SK-N-SH (cell line): ENCODE results near the gene KRT36. TPM values are rescaled to one million over a fixed set of nuclear protein-coding genes. Genes with fewer than 3 reads are reported as not detected.

Source experiments
- CTCF ChIA-PET: fragments of 300-600, 350-600 bp; formaldehyde crosslinking; extraction: SDS; loops from one replicate; lab custom pipeline; 2021; lab: Yijun Ruan, JAX
- POLR2A ChIA-PET: fragments of 350-600 bp; sonication (Branson Sonifier 250); formaldehyde crosslinking; extraction: SDS; loops from one replicate; lab custom pipeline; 2020; ENCODE audit warnings: antibody characterized with exemption, inconsistent platforms; lab: Yijun Ruan, JAX
- DNase-seq: peaks from one replicate; pipeline ENCODE4 v3.0.0; 2012
- H2AFZ ChIP-seq: fragments of 200-600 bp; sonication (generic); 2 replicates; pipeline ENCODE4 v1.8.1; 2016; ENCODE audit warnings: antibody characterized with exemption, mild to moderate bottlenecking, low read depth
- H3F3A ChIP-seq: fragments of 200-600 bp; sonication (generic); replicated peaks from 2 replicates; pipeline ENCODE3; 2016; ENCODE audit warnings: antibody characterized with exemption, mild to moderate bottlenecking; ENCODE audit not compliant: insufficient read depth
- H3K27ac ChIP-seq, 2 experiments: fragments of 200-500 bp in 1 of 2; fragments of 200-600 bp in 1 of 2; sonication (Bioruptor generic) in 1 of 2; sonication (generic), shearing (Covaris generic) in 1 of 2; 2 replicates each; pipeline versions ENCODE4 v1.5.1 to v1.6.1; 2014 to 2016; ENCODE audit warnings: low read depth in 2 of 2, inconsistent platforms in 1 of 2, low read length in 1 of 2, mild to moderate bottlenecking in 1 of 2, mixed read lengths in 1 of 2
- H3K27me3 ChIP-seq: fragments of 200-600 bp; sonication (generic), shearing (Covaris generic); 2 replicates; pipeline ENCODE4 v1.6.1; 2016; ENCODE audit warnings: mixed run types; ENCODE audit not compliant: insufficient read depth
- H3K36me3 ChIP-seq, 2 experiments: fragments of 200-500 bp in 1 of 2; fragments of 200-600 bp in 1 of 2; sonication (Bioruptor generic) in 1 of 2; sonication (generic) in 1 of 2; replicated peaks in 1 of 2; 2 replicates each; pipeline versions ENCODE3 to v1.5.1; 2014 to 2016; ENCODE audit warnings: low read length in 1 of 2, mild to moderate bottlenecking in 1 of 2; ENCODE audit not compliant: insufficient read depth in 2 of 2, control insufficient read depth in 1 of 2
- H3K4me1 ChIP-seq, 2 experiments: fragments of 200-500 bp in 1 of 2; fragments of 200-600 bp in 1 of 2; sonication (Bioruptor generic) in 1 of 2; sonication (generic), shearing (Covaris generic) in 1 of 2; 2 replicates each; pipeline versions ENCODE4 v1.5.1 to v1.6.1; 2014 to 2016; ENCODE audit warnings: low read depth in 1 of 2, low read length in 1 of 2, mixed run types in 1 of 2; ENCODE audit not compliant: insufficient read depth in 2 of 2, control insufficient read depth in 1 of 2
- H3K4me2 ChIP-seq: fragments of 200-600 bp; sonication (generic), shearing (Covaris generic); 2 replicates; pipeline ENCODE4 v1.6.1; 2017; ENCODE audit warnings: mixed run types
- H3K4me3 ChIP-seq, 2 experiments: fragments of 200-500 bp in 1 of 2; fragments of 200-600 bp in 1 of 2; sonication (Bioruptor generic) in 1 of 2; sonication (generic), shearing (Covaris generic) in 1 of 2; 2 replicates each; pipeline versions ENCODE4 v1.5.1 to v1.8.1; 2014 to 2016; ENCODE audit warnings: low read depth in 2 of 2, inconsistent platforms in 1 of 2, low read length in 1 of 2, mild to moderate bottlenecking in 1 of 2, mixed read lengths in 1 of 2, moderate library complexity in 1 of 2
- H3K79me2 ChIP-seq: fragments of 200-600 bp; sonication (generic); 2 replicates; pipeline ENCODE4 v1.8.1; 2017; ENCODE audit warnings: mild to moderate bottlenecking; ENCODE audit not compliant: insufficient read depth
- H3K9ac ChIP-seq: fragments of 200-600 bp; sonication (generic); 2 replicates; pipeline ENCODE4 v1.6.1; 2017; ENCODE audit warnings: mixed run types
- H3K9me2 ChIP-seq: fragments of 200-600 bp; sonication (generic); 2 replicates; pipeline ENCODE4 v1.6.1; 2017; ENCODE audit warnings: mixed run types
- H3K9me3 ChIP-seq: fragments of 200-600 bp; sonication (generic); 2 replicates; pipeline ENCODE4 v1.6.1; 2017; ENCODE audit warnings: mixed run types, mild to moderate bottlenecking, moderate library complexity
- H4K20me1 ChIP-seq: fragments of 200-600 bp; sonication (generic); 2 replicates; pipeline ENCODE4 v1.6.1; 2017; ENCODE audit warnings: mild to moderate bottlenecking, mixed run types; ENCODE audit not compliant: insufficient read depth
- ELF1 ChIP-seq: IDR thresholded peaks from 2 replicates; pipeline ENCODE4 v1.4.0; 2012
- FOSL2 ChIP-seq: IDR thresholded peaks from 2 replicates; pipeline ENCODE4 v1.4.0; 2012; ENCODE audit warnings: low read depth, mild to moderate bottlenecking, moderate library complexity, borderline replicate concordance
- FOXJ3 ChIP-seq: sonication (generic); formaldehyde crosslinking; IDR thresholded peaks from 2 replicates; pipeline ENCODE4 v1.5.1; 2020; ENCODE audit warnings: mild to moderate bottlenecking, missing genetic modification reagents
- MAX ChIP-seq: IDR thresholded peaks from 2 replicates; pipeline ENCODE4 v1.4.0; 2012; ENCODE audit warnings: low read depth
- MXI1 ChIP-seq: IDR thresholded peaks from 2 replicates; pipeline ENCODE4 v1.6.1; 2012; ENCODE audit warnings: mild to moderate bottlenecking, low read depth, low read length, improper control_type of control experiment
- RCOR1 ChIP-seq: fragments of 150-350 bp; IDR thresholded peaks from 2 replicates; pipeline ENCODE4 v1.6.1; 2017; ENCODE audit warnings: antibody characterized with exemption, low read length
- REST ChIP-seq: IDR thresholded peaks from 2 replicates; pipeline ENCODE4 v1.6.1; 2012; ENCODE audit warnings: mild to moderate bottlenecking, low read depth, low read length, moderate library complexity
- RFX5 ChIP-seq: IDR thresholded peaks from 2 replicates; pipeline ENCODE4 v1.6.1; 2012; ENCODE audit warnings: mild to moderate bottlenecking, improper control_type of control experiment, low read length
- RXRA ChIP-seq: IDR thresholded peaks from 2 replicates; pipeline ENCODE4 v1.4.0; 2012; ENCODE audit warnings: low read depth, mild to moderate bottlenecking, borderline replicate concordance
- TEAD4 ChIP-seq: IDR thresholded peaks from 2 replicates; pipeline ENCODE4 v1.4.0; 2012; ENCODE audit warnings: mild to moderate bottlenecking, borderline replicate concordance; ENCODE audit not compliant: insufficient read depth
- YY1 ChIP-seq: IDR thresholded peaks from 2 replicates; pipeline ENCODE4 v1.4.0; 2012; ENCODE audit warnings: low read depth, mild to moderate bottlenecking
- WGBS: methylation state at CpG from one replicate; pipeline ENCODE4 v1.1.6; 2017; ENCODE audit warnings: low lambda C conversion rate; 5-methylcytosine and 5-hydroxymethylcytosine counted together
- polyA plus RNA-seq, 3 experiments: library from polyadenylated mRNA; depleted of rRNA; stranded (reverse); fragments of >200 nt; gene quantifications; 2 replicates each; pipeline ENCODE4 v1.2.3, GENCODE V29; 2012
- TF ChIP-seq, protein P1 (sequence below): IDR thresholded peaks from 2 replicates; pipeline ENCODE4 v1.4.0; 2012; ENCODE audit warnings: low read depth, borderline replicate concordance
- TF ChIP-seq, protein P2 (sequence below): IDR thresholded peaks from 2 replicates; pipeline ENCODE4; 2012
- TF ChIP-seq, protein P3 (sequence below): fragments of 200-600 bp; sonication (generic); IDR thresholded peaks from 2 replicates; pipeline ENCODE4 v1.6.1; 2017; ENCODE audit warnings: antibody characterized with exemption, mild to moderate bottlenecking, moderate library complexity

Gene KRT36
- polyA plus RNA-seq, 1 of the 3 experiments (the other 2 are of a cell fraction): not detected

- Histone ChIP-seq H2AFZ (no peak overlapping the region), H3K36me3 (no peaks in the 10 kb centered on the region), H3K9me3 (no peaks in the 10 kb centered on the region; the same call in 1 of the 2 replicates), H3K4me2 (no peak overlapping the region), H3K9me2 (no peaks in the 10 kb centered on the region), H4K20me1 (no peaks in the 10 kb centered on the region), H3K27ac (no peak overlapping the region), H3K79me2 (no peaks in the 10 kb centered on the region), H3F3A (no peaks in the 10 kb centered on the region), H3K4me1 (no peaks in the 10 kb centered on the region), H3K9ac (no peak overlapping the region), H3K4me3 (no peak overlapping the region), H3K27me3 (no peaks in the 10 kb centered on the region)
- DNase-seq: no peak
- 92% methylated on average over 4 of the region's 4 CpGs for WGBS
- POLR2A ChIA-PET: no interaction called here
- CTCF ChIA-PET: interaction anchor here (1.0 to 3.0 kb wide), 2 partner anchors 73 to 190 kb away, joined by 3 to 15 read pairs; no protein-coding TSS in a partner anchor
- TF ChIP-seq RFX5 (no peak), RCOR1 (no peak), YY1 (no peak), MAX (no peak), FOSL2 (no peak)
- TF ChIP-seq, protein P1, sequence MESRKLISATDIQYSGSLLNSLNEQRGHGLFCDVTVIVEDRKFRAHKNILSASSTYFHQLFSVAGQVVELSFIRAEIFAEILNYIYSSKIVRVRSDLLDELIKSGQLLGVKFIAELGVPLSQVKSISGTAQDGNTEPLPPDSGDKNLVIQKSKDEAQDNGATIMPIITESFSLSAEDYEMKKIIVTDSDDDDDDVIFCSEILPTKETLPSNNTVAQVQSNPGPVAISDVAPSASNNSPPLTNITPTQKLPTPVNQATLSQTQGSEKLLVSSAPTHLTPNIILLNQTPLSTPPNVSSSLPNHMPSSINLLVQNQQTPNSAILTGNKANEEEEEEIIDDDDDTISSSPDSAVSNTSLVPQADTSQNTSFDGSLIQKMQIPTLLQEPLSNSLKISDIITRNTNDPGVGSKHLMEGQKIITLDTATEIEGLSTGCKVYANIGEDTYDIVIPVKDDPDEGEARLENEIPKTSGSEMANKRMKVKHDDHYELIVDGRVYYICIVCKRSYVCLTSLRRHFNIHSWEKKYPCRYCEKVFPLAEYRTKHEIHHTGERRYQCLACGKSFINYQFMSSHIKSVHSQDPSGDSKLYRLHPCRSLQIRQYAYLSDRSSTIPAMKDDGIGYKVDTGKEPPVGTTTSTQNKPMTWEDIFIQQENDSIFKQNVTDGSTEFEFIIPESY: no peak
Measured at GRCh38 chr17:41475421-41475820, 14.3 kb downstream of the KRT36 start.

DNA sequence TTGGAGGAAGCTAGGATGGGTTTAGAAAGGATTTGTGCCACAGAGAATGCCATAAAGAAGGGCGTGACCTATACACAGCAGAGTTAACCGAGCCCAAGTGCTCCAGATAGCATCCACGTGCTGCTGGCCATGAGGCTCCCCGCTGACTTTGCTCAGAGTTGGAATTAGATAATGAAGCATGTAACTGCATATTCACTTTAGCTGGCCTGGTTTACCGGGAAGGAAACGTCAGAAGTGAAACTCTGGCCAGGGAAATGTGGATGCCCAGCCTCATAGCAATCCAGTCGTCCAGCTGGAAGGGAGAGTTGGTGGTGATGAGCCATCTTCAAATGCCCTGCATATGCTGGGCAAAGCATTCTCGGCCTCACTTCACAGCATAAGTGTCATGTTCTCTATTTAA is 14.8 kb downstream of the KRT36 start:
- no peaks in the 10 kb centered on the region for H3F3A ChIP-seq
- DNase-seq: no peak
- ChIA-PET CTCF (interaction anchor here (0.9 to 3.0 kb wide), 3 partner anchors 16 to 105 kb away, joined by 3 to 15 read pairs (median 3); no protein-coding TSS in a partner anchor), POLR2A (no interaction called here)
- no peaks in the 10 kb centered on the region for H3K4me1 ChIP-seq
- H3K9ac ChIP-seq: no peak overlapping the region
- H3K27me3 ChIP-seq: no peaks in the 10 kb centered on the region
- no peaks in the 10 kb centered on the region for H4K20me1 ChIP-seq
- no peaks in the 10 kb centered on the region for H3K79me2 ChIP-seq
- no peak overlapping the region for H3K4me2 ChIP-seq
- no peaks in the 10 kb centered on the region for H3K9me2 ChIP-seq
- H2AFZ ChIP-seq: no peak overlapping the region
- H3K9me3 ChIP-seq: no peaks in the 10 kb centered on the region; the same call in 1 of the 2 replicates
- WGBS: 17% methylated on average over 6 of the region's 8 CpGs
- no peaks in the 10 kb centered on the region for H3K36me3 ChIP-seq
- no peak overlapping the region for H3K4me3 ChIP-seq
- no peak overlapping the region for H3K27ac ChIP-seq
- TF ChIP-seq RCOR1: no peak
- TF ChIP-seq, protein P2, sequence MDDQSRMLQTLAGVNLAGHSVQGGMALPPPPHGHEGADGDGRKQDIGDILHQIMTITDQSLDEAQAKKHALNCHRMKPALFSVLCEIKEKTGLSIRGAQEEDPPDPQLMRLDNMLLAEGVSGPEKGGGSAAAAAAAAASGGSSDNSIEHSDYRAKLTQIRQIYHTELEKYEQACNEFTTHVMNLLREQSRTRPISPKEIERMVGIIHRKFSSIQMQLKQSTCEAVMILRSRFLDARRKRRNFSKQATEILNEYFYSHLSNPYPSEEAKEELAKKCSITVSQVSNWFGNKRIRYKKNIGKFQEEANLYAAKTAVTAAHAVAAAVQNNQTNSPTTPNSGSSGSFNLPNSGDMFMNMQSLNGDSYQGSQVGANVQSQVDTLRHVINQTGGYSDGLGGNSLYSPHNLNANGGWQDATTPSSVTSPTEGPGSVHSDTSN: no peak
- TF ChIP-seq, protein P1: no peak
- no peak for TF ChIP-seq MAX
- TF ChIP-seq REST: no peak
- TF ChIP-seq FOXJ3: no peak
- TF ChIP-seq MXI1: no peak
- TF ChIP-seq RXRA: no peak
- TF ChIP-seq ELF1: no peak
- TF ChIP-seq, protein P3, sequence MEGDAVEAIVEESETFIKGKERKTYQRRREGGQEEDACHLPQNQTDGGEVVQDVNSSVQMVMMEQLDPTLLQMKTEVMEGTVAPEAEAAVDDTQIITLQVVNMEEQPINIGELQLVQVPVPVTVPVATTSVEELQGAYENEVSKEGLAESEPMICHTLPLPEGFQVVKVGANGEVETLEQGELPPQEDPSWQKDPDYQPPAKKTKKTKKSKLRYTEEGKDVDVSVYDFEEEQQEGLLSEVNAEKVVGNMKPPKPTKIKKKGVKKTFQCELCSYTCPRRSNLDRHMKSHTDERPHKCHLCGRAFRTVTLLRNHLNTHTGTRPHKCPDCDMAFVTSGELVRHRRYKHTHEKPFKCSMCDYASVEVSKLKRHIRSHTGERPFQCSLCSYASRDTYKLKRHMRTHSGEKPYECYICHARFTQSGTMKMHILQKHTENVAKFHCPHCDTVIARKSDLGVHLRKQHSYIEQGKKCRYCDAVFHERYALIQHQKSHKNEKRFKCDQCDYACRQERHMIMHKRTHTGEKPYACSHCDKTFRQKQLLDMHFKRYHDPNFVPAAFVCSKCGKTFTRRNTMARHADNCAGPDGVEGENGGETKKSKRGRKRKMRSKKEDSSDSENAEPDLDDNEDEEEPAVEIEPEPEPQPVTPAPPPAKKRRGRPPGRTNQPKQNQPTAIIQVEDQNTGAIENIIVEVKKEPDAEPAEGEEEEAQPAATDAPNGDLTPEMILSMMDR: no peak
- TF ChIP-seq TEAD4: no peak
